WI38 (cell line): ENCODE measurements around the gene ITGA3.

Experiments used
- H3K4me3 ChIP-seq: 2 replicates; pipeline ENCODE4 v1.5.1; 2011; ENCODE audit warnings: low read depth, mild to moderate bottlenecking, control low read depth, low read length
- TF ChIP-seq, protein P1 (sequence below): IDR thresholded peaks from 2 replicates; pipeline ENCODE4 v1.5.1; 2012; ENCODE audit warnings: low read depth, mild to moderate bottlenecking, control low read depth, low read length

ITGA3 gene

DNA sequence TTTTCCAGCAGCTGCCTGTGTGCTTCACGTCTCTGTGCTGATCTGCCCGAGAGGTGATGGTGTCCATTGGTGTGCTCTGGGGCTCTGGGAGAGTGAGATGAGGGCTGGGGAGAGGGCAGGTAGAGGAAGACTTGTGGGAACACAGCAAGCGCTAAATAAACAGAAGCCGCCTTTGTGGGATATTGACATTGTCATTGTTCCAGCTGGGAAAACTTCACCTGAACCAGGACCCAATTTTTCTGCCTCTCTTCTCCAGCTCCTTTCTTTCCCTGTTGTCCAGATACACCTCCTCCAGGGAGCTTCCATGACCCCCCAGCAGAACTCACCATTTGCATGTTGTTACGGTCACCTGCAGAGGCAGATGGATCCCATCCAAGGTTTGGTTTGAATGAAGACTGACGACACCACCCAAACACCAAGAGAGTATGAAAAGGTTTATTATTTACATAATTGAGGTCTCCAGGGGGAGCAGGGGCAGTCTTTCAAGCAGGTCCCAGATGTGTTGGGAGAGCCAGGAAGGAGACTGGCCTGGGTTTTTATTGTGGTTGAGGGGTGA is 3.6 kb upstream of the ITGA3 start:
- H3K4me3 ChIP-seq, result no peak overlapping the region

DNA sequence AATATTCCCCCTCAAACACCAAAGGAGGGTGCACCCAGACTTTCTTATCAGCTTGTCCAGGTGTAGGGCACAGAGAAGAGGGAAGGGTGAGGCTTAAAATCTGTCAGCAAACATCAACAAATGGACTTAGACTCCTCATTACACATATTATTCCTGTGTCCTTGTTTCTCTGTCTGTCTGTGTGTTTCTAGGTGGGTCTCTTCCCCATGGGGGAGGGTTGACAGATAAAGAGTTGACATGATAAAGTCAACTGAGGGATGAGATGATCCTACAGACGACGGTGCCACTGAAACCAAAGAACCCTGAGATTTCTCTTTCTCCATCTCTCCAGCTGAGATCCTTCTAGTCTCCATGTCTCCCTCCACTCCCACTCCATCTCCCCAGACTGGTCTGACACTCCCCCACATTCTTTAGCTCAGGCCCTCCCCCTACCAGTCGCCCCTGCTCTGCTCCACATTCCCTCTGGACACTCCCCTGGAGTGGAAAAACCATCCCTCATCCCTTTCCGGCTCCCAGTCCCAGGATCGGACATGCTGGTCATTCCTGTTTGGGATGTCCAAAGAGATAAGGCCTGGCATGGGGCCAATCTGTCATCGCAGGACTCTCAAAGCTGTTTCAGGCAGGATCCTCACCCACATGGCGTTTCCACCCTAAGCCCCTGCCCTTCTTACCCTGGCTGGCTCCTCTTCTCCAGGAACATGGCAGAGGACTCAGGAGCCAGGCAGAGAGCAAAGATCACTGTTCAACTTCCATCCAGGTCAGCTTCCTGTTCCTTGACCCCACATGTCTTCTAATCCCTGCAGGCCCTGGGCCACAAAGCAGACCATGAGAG is 2.9 kb upstream of the ITGA3 start:
- no peak overlapping the region for H3K4me3 ChIP-seq
- TF ChIP-seq, protein P1, sequence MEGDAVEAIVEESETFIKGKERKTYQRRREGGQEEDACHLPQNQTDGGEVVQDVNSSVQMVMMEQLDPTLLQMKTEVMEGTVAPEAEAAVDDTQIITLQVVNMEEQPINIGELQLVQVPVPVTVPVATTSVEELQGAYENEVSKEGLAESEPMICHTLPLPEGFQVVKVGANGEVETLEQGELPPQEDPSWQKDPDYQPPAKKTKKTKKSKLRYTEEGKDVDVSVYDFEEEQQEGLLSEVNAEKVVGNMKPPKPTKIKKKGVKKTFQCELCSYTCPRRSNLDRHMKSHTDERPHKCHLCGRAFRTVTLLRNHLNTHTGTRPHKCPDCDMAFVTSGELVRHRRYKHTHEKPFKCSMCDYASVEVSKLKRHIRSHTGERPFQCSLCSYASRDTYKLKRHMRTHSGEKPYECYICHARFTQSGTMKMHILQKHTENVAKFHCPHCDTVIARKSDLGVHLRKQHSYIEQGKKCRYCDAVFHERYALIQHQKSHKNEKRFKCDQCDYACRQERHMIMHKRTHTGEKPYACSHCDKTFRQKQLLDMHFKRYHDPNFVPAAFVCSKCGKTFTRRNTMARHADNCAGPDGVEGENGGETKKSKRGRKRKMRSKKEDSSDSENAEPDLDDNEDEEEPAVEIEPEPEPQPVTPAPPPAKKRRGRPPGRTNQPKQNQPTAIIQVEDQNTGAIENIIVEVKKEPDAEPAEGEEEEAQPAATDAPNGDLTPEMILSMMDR, result no peak

More for the DNA sequence above, 3.6 kb upstream of the ITGA3 start:
- TF ChIP-seq, protein P1, result no peak

DNA sequence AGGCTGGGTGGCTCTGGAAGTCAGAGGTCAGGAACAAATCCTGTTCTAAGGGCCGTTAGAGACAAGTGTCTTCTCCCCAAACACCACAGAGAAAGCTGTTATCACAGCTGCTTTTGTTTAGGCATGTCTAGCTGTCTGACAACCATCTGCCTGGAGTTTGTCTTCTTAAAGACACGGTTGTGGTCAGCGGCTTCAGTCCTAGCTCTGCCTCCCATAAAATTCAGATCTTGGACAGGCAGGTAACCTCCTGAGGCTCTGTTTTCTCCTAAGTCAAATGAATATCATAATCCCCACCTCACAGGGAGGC is 2.3 kb upstream of the ITGA3 start:
- TF ChIP-seq, protein P1, result no peak
- H3K4me3 ChIP-seq, result no peak overlapping the region

DNA sequence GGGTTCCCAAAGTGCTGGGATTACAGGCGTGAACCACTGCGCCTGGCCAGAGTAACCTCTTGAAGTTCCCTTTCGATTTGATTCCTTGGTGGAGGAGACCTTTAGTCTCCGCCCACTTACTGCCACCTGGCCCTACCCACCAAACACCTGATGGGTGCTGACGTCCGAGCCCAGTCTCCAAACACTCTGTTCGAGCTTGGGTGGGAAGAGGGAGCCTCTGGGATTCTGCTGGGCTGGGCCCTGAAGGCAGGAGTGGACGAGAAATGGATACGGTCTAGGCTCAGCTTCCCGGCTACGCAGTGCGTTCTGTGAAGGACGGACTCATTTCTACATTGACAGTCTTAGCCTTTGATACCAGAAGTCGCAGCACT is 870 bp upstream of the ITGA3 start:
- TF ChIP-seq, protein P1, result no peak
- peak overlapping the region; percentile 82 for H3K4me3 ChIP-seq

DNA sequence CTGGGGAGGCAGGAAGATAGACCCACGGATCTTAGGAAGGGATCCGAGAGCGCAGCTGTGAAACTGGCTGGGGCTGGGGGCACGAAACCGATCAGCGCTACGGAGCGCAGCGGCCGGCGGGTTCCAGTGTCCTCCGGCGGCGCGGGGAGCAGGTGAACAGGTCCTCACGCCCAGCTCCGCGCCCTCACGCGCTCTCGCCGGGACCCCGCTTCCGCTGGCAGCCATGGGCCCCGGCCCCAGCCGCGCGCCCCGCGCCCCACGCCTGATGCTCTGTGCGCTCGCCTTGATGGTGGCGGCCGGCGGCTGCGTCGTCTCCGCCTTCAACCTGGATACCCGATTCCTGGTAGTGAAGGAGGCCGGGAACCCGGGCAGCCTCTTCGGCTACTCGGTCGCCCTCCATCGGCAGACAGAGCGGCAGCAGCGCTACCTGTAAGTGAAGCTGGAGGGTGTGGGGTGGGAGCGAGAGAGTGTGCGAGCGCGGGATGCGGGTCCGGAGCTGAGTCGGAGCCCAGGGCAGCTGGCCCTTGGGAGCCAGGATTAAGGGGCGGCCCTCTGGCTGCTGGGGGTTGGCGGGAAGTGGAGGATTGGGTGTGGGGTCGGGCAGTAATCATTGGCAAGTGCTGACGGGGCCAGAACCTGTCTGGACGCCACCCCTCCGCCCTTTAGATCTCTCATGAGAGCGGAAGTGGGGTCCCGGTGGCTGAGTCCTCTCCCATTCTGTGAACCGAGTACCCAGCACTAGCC is 479 bp downstream of the ITGA3 start:
- peak overlapping the region; percentile 82 for H3K4me3 ChIP-seq
- TF ChIP-seq, protein P1, result 0 out of 2 replicates have a peak, but pooled peaks have one; percentile 12

DNA sequence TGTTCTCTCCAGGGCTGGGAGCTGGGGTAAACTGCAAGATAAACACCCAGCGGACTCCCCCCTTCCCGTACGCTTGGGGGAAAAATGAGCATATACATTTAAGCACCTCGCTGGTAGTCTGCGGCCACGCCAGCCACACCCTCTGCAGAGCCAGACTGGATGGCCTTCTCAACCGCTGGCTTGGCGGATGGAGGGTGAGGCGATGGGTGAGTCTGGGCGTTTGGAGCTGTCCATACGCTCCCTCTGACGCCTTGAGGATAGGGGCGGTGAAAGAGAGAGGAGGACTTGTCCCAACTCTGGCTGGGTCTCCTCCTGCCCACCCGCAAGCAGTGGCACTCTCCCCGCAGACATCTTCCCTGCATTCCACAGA is 1.0 kb downstream of the ITGA3 start:
- peak overlapping the region; percentile 82 for H3K4me3 ChIP-seq
- TF ChIP-seq, protein P1, result no peak

DNA sequence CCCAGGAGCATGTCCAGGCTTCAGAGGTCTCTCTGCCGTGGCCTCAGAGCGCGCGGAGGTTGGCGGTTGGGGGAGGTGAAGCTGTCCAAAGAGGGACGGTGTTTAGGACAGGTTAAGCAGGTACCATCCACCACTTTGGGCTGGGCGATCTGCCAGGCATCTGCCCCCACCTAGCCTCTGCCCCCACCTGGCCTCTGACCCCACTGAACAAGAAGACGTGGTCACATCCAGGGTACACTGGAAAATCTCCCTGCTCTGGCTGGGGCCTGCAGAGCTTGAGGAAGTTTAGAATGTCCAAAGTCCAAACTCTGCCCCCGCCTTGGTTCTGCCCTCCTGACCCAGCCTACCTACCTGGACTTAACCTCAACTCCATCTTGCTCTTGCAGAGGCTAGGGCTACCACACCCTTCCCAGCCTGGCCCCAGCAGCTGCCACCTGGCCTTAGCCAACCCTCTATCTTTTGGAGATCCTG is 1.6 kb downstream of the ITGA3 start:
- peak overlapping the region; percentile 82 for H3K4me3 ChIP-seq
- TF ChIP-seq, protein P1, result no peak
